Measurements from ENCODE around the gene ANXA5. TPM values are rescaled to one million over a fixed set of nuclear protein-coding genes. Genes with fewer than 3 reads are reported as not detected.

The ANXA5 gene
- total RNA-seq, 2 donors from 2014 or later, result 212 to 241 TPM

DNA sequence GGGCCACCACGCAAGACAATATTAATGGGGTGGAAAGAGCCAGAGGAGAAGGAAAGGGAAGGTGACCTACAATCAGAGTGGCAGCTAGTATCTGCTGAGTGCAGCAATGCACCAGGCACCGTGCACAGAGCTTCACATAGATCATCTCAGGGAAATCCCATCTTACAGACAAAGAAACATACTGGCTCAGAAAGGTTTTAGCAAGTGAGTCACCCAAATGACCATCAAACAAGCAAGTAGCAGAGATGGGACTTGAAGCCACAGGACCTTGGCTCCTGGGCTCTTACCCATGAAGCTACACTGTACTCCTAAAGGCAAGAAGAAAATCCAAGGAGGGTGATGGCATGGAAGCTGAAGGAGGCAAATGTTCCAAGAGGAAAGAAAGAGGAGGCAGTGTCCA lies 6.8 kb downstream of the ANXA5 start:
- Mint-ChIP-seq H3K27ac (no peak overlapping the region), H3K4me1 (peaks cover 11% of the 10 kb centered on the region), H3K4me3 (no peak overlapping the region), H3K9me3 (no peaks in the 10 kb centered on the region), H3K27me3 (ENCODE audit: insufficient read depth) (no peaks in the 10 kb centered on the region), H3K36me3 (ENCODE audit: low read depth) (peaks cover 24% of the 10 kb centered on the region)
- Histone ChIP-seq H3K36me3 (ENCODE audit: control insufficient read depth, insufficient read depth, low read length) (peaks cover 23% of the 10 kb centered on the region), H3K4me1 (ENCODE audit: control insufficient read depth, insufficient read depth, low read length) (peaks cover 18% of the 10 kb centered on the region), H3K27ac (ENCODE audit: low read depth, low read length) (no peak overlapping the region), H3K9me3 (ENCODE audit: control insufficient read depth, low read length) (no peaks in the 10 kb centered on the region), H3K9ac (ENCODE audit: extremely low read depth, low read length, poor library complexity, severe bottlenecking) (no peak overlapping the region), H3K4me3 (ENCODE audit: low read length) (no peak overlapping the region), H3K27me3 (ENCODE audit: control insufficient read depth, insufficient read depth, low read length, poor library complexity, severe bottlenecking) (no peaks in the 10 kb centered on the region)
- DNase-seq, result no peak
- TF ChIP-seq CTCF (conservative IDR thresholded peaks at IDR 0.05), result no peak
- 95 to 100% methylated on average over 1 to 2 of the region's 2 CpGs for WGBS, 2 experiments (ENCODE audit: insufficient coverage in 1 of 2, insufficient read length in 1 of 2)

- H3K4me1 Mint-ChIP-seq, result peaks cover 14% of the 10 kb centered on the region
- peaks cover 24% of the 10 kb centered on the region for H3K36me3 Mint-ChIP-seq (ENCODE audit: low read depth)
- 95% methylated on average over 2 of the region's 2 CpGs; no CpG with 5 or more reads in 1 of the 2 experiments for WGBS, 2 experiments (ENCODE audit: insufficient coverage in 1 of 2, insufficient read length in 1 of 2)
- Histone ChIP-seq H3K27me3 (ENCODE audit: control insufficient read depth, insufficient read depth, low read length, poor library complexity, severe bottlenecking) (no peaks in the 10 kb centered on the region), H3K9ac (ENCODE audit: extremely low read depth, low read length, poor library complexity, severe bottlenecking) (no peak overlapping the region), H3K27ac (ENCODE audit: low read depth, low read length) (no peak overlapping the region), H3K36me3 (ENCODE audit: control insufficient read depth, insufficient read depth, low read length) (peaks cover 33% of the 10 kb centered on the region), H3K4me1 (ENCODE audit: control insufficient read depth, insufficient read depth, low read length) (peaks cover 18% of the 10 kb centered on the region), H3K4me3 (ENCODE audit: low read length) (peak overlapping the region; percentile 46), H3K9me3 (ENCODE audit: control insufficient read depth, low read length) (no peaks in the 10 kb centered on the region)
- no peaks in the 10 kb centered on the region for H3K9me3 Mint-ChIP-seq
- TF ChIP-seq CTCF (conservative IDR thresholded peaks at IDR 0.05), result no peak
- H3K27me3 Mint-ChIP-seq (ENCODE audit: insufficient read depth), result no peaks in the 10 kb centered on the region
- no peak overlapping the region for H3K4me3 Mint-ChIP-seq
- no peak for DNase-seq
- H3K27ac Mint-ChIP-seq, result no peak overlapping the region
These were observed 8.1 kb downstream of the ANXA5 start for GRCh38 chr4:121688701-121689100.

DNA sequence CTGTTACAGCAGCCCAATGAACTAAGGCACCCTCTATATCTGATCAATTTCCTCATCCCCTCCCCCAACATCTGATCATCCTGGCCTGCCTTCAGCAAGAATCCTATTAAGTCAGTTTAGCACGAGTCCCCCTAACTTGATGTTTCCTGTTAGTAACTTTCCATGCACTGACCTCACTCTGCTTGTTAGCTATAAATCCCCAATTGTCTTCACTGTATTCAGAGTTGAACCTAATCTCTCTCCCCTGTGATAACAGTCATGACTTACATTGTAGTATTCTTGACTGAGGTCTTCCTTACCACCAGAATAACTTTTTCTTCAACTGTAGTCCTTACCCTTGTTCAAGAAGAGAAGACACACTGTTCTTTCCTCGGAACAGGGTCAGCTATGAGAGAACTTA lies 8.5 kb downstream of the ANXA5 start:
- Mint-ChIP-seq H3K4me3 (no peak overlapping the region), H3K36me3 (ENCODE audit: low read depth) (peaks cover 24% of the 10 kb centered on the region), H3K27ac (no peak overlapping the region), H3K27me3 (ENCODE audit: insufficient read depth) (no peaks in the 10 kb centered on the region), H3K9me3 (no peaks in the 10 kb centered on the region), H3K4me1 (peaks cover 10% of the 10 kb centered on the region)
- Histone ChIP-seq H3K27ac (ENCODE audit: low read depth, low read length) (no peak overlapping the region), H3K4me1 (ENCODE audit: control insufficient read depth, insufficient read depth, low read length) (peaks cover 14% of the 10 kb centered on the region), H3K9ac (ENCODE audit: extremely low read depth, low read length, poor library complexity, severe bottlenecking) (no peak overlapping the region), H3K9me3 (ENCODE audit: control insufficient read depth, low read length) (no peaks in the 10 kb centered on the region), H3K27me3 (ENCODE audit: control insufficient read depth, insufficient read depth, low read length, poor library complexity, severe bottlenecking) (no peaks in the 10 kb centered on the region), H3K36me3 (ENCODE audit: control insufficient read depth, insufficient read depth, low read length) (peaks cover 37% of the 10 kb centered on the region), H3K4me3 (ENCODE audit: low read length) (peak overlapping the region; percentile 46)
- no peak for TF ChIP-seq CTCF (conservative IDR thresholded peaks at IDR 0.05)
- WGBS, 2 experiments (ENCODE audit: insufficient coverage in 1 of 2, insufficient read length in 1 of 2), result 75 to 100% methylated on average over 1 to 2 of the region's 2 CpGs
- no peak for DNase-seq
